Measurements from ENCODE around the gene TRIOBP. TPM values are rescaled to one million over a fixed set of nuclear protein-coding genes. Genes with fewer than 3 reads are reported as not detected.

TRIOBP gene
- total RNA-seq, 1 experiment from 2014 or later = 38.4 TPM

- BruUV-seq (replicated peaks) = no TSS peak
- Histone ChIP-seq H3K36me3 (ENCODE audit: control insufficient read depth, insufficient read depth, low read length) (no peaks in the 10 kb centered on the region; the same call in 1 of the 2 replicates), H3K4me3 (ENCODE audit: low read depth, low read length) (no peak overlapping the region), H3K27me3 (replicated peaks; ENCODE audit: control insufficient read depth, insufficient read depth, low read length) (no peaks in the 10 kb centered on the region), H3K9me3 (no peaks in the 10 kb centered on the region), H3K4me1 (peaks cover 14% of the 10 kb centered on the region; the same call in 1 of the 2 replicates)
- DNase-seq = no peak
- intact Hi-C loops (cut with micrococcal nuclease; ENCODE audit: unreplicated experiment) = no loop called here
- peaks cover 14% of the 10 kb centered on the region for H3K4me1 Mint-ChIP-seq (ENCODE audit: low read depth, unreplicated experiment)
- CTCF ChIA-PET = interaction anchor here (0.7 to 1.1 kb wide), 2 partner anchors 20 to 347 kb away, joined by 3 read pairs; no protein-coding TSS in a partner anchor
- H3K27ac Mint-ChIP-seq (ENCODE audit: unreplicated experiment) = no peak overlapping the region
- no peaks in the 10 kb centered on the region for H3K9me3 Mint-ChIP-seq (ENCODE audit: unreplicated experiment)
- no peak overlapping the region for H3K4me3 Mint-ChIP-seq (ENCODE audit: unreplicated experiment)
- no peaks in the 10 kb centered on the region for H3K27me3 Mint-ChIP-seq (ENCODE audit: insufficient read depth, unreplicated experiment)
- H3K36me3 Mint-ChIP-seq (ENCODE audit: insufficient read depth, unreplicated experiment) = peaks cover 43% of the 10 kb centered on the region
- TF ChIP-seq CTCF (IDR thresholded peaks at IDR 0.05; ENCODE audit: insufficient read depth in 1 of 2, low read depth in 1 of 2, low read length in 1 of 2, severe bottlenecking in 1 of 2, unreplicated experiment in 1 of 2) = no peak
- POLR2A ChIA-PET = no interaction called here
Observed at GRCh38 chr22:37663521-37664140, 33.2 kb upstream of the TRIOBP start.

GRCh38 chr22:37664249-37665101 is 32.4 kb upstream of the TRIOBP start:
- TF ChIP-seq CTCF (IDR thresholded peaks at IDR 0.05; ENCODE audit: insufficient read depth in 1 of 2, low read depth in 1 of 2, low read length in 1 of 2, severe bottlenecking in 1 of 2, unreplicated experiment in 1 of 2) = no peak
- no peaks in the 10 kb centered on the region for H3K9me3 ChIP-seq
- no peak for DNase-seq
- H3K27me3 Mint-ChIP-seq (ENCODE audit: insufficient read depth, unreplicated experiment) = no peaks in the 10 kb centered on the region
- ChIA-PET POLR2A (no interaction called here), CTCF (interaction anchor here (0.7 to 1.1 kb wide), 2 partner anchors 21 to 348 kb away, joined by 3 read pairs; no protein-coding TSS in a partner anchor)
- H3K36me3 ChIP-seq (ENCODE audit: control insufficient read depth, insufficient read depth, low read length) = no peaks in the 10 kb centered on the region; the same call in 1 of the 2 replicates
- no TSS peak for BruUV-seq (replicated peaks)
- H3K4me1 Mint-ChIP-seq (ENCODE audit: low read depth, unreplicated experiment) = peaks cover 11% of the 10 kb centered on the region
- intact Hi-C loops (cut with micrococcal nuclease; ENCODE audit: unreplicated experiment) = no loop called here
- peaks cover 47% of the 10 kb centered on the region for H3K36me3 Mint-ChIP-seq (ENCODE audit: insufficient read depth, unreplicated experiment)
- peaks cover 14% of the 10 kb centered on the region; the same call in 1 of the 2 replicates for H3K4me1 ChIP-seq
- no peak overlapping the region for H3K4me3 ChIP-seq (ENCODE audit: low read depth, low read length)
- H3K27ac Mint-ChIP-seq (ENCODE audit: unreplicated experiment) = no peak overlapping the region
- no peak overlapping the region for H3K4me3 Mint-ChIP-seq (ENCODE audit: unreplicated experiment)
- H3K9me3 Mint-ChIP-seq (ENCODE audit: unreplicated experiment) = no peaks in the 10 kb centered on the region
- no peaks in the 10 kb centered on the region for H3K27me3 ChIP-seq (replicated peaks; ENCODE audit: control insufficient read depth, insufficient read depth, low read length)

- ChIA-PET CTCF (no interaction called here), POLR2A (no interaction called here)
- intact Hi-C loops (cut with micrococcal nuclease; ENCODE audit: unreplicated experiment) = no loop called here
- no TSS peak for BruUV-seq (replicated peaks)
- Histone ChIP-seq H3K9me3 (no peaks in the 10 kb centered on the region), H3K27me3 (replicated peaks; ENCODE audit: control insufficient read depth, insufficient read depth, low read length) (no peaks in the 10 kb centered on the region), H3K4me3 (ENCODE audit: low read depth, low read length) (no peak overlapping the region), H3K36me3 (ENCODE audit: control insufficient read depth, insufficient read depth, low read length) (no peaks in the 10 kb centered on the region; the same call in 1 of the 2 replicates), H3K4me1 (peaks cover 7% of the 10 kb centered on the region; the same call in 1 of the 2 replicates)
- TF ChIP-seq CTCF (IDR thresholded peaks at IDR 0.05; ENCODE audit: insufficient read depth in 1 of 2, low read depth in 1 of 2, low read length in 1 of 2, severe bottlenecking in 1 of 2, unreplicated experiment in 1 of 2) = no peak
- Mint-ChIP-seq H3K4me3 (ENCODE audit: unreplicated experiment) (no peak overlapping the region), H3K27ac (ENCODE audit: unreplicated experiment) (no peak overlapping the region), H3K4me1 (ENCODE audit: low read depth, unreplicated experiment) (peaks cover 1% of the 10 kb centered on the region), H3K9me3 (ENCODE audit: unreplicated experiment) (no peaks in the 10 kb centered on the region), H3K27me3 (ENCODE audit: insufficient read depth, unreplicated experiment) (no peaks in the 10 kb centered on the region), H3K36me3 (ENCODE audit: insufficient read depth, unreplicated experiment) (peaks cover 47% of the 10 kb centered on the region)
- DNase-seq = no peak
Observed at GRCh38 chr22:37665487-37665886, 31.4 kb upstream of the TRIOBP start.

All from Caco-2 (cell line).